Measurements from ENCODE around the gene TAGAP. TPM values are rescaled to one million over a fixed set of nuclear protein-coding genes. Genes with fewer than 3 reads are reported as not detected.
"Not testable (repeated sequence)": the region's sequence is repeated elsewhere in the genome, so short reads cannot be mapped to it uniquely, and the experiment has no call there.

The TAGAP gene
- total and polyA plus RNA-seq, 7 donors, result 0.06 to 1.2 (median 0.42) TPM

DNA sequence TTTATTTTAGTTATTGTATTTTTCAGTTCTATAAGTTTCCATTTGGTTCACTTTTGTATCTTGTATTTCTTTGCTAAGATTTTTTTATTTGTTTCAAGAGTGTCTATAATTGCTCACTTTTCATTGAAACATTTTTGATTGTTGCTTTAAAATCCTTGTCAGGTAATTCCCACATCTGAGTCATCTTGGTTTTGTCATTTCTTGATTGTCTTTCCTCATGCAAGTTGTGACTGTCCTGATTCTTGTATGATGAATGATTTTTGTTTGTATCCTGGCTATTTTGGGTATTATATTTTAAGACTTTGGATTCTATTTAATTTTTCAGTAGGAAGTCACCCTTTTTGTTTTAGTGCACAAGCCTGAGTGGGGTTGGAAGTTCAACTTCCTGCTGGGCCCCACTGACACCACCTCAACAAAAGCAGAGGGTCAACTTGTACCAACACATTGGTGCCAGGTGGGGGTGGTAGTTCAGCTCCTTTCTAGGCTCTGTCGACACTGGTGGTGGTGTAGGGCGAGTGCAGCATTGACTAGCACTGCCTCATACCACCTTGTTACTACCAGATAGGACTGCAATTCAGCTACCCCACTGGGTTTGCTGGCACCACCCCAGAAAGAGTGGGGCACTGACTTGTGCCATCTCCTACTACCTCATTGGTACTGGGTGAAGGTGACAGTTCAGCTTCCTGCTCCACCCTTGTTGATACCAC is 53.6 kb downstream of the TAGAP start:
- Histone ChIP-seq H3K27ac (no peak overlapping the region), H3K36me3 (ENCODE audit: insufficient read depth in 1 of 2, low read depth in 1 of 2) (no peaks in the 10 kb centered on the region), H3K27me3 (ENCODE audit: insufficient read depth in 3 of 3, low read length in 2 of 3) (no peaks in the 10 kb centered on the region), H3K9me3 (peaks cover 8% of the 10 kb centered on the region), H3K4me3 (no peak overlapping the region), H3K4me1 (no peaks in the 10 kb centered on the region)
- no peak for ATAC-seq
- TF ChIP-seq, protein P1, sequence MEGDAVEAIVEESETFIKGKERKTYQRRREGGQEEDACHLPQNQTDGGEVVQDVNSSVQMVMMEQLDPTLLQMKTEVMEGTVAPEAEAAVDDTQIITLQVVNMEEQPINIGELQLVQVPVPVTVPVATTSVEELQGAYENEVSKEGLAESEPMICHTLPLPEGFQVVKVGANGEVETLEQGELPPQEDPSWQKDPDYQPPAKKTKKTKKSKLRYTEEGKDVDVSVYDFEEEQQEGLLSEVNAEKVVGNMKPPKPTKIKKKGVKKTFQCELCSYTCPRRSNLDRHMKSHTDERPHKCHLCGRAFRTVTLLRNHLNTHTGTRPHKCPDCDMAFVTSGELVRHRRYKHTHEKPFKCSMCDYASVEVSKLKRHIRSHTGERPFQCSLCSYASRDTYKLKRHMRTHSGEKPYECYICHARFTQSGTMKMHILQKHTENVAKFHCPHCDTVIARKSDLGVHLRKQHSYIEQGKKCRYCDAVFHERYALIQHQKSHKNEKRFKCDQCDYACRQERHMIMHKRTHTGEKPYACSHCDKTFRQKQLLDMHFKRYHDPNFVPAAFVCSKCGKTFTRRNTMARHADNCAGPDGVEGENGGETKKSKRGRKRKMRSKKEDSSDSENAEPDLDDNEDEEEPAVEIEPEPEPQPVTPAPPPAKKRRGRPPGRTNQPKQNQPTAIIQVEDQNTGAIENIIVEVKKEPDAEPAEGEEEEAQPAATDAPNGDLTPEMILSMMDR (IDR thresholded peaks at IDR 0.05), result no peak
- intact Hi-C loops (cut with DNase I), result no loop called here
- no peak for DNase-seq
- WGBS, 3 donors, result 88 to 94% (median 93%) methylated on average over 2 of the region's 2 CpGs

DNA sequence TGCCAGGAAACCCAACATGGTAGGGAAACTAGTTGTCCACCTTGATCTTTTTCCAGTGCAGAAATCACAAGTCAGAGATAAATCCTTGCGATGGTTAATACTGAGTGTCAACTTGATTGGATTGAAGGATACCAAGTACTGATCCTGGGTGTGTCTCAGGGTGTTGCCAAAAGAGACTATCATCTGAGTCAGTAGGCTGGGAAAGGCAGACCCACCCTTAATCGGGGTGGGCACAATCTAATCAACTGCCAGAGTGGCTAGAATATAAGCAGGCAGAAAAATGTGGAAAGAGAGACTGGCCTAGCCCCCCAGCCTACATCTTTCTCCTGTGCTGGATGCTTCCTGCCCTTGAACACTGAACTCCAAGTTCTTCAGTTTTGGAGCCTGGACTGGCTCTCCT is 55.1 kb downstream of the TAGAP start:
- H3K4me3 ChIP-seq; H3K27me3 ChIP-seq (ENCODE audit: insufficient read depth in 3 of 3, low read length in 2 of 3); H3K36me3 ChIP-seq (ENCODE audit: insufficient read depth in 1 of 2, low read depth in 1 of 2); H3K9me3 ChIP-seq; intact Hi-C loops (cut with DNase I); ATAC-seq; DNase-seq; H3K4me1 ChIP-seq; H3K27ac ChIP-seq: not testable (repeated sequence)
- 93 to 100% (median 100%) methylated on average over 2 of the region's 2 CpGs for WGBS, 3 donors

DNA sequence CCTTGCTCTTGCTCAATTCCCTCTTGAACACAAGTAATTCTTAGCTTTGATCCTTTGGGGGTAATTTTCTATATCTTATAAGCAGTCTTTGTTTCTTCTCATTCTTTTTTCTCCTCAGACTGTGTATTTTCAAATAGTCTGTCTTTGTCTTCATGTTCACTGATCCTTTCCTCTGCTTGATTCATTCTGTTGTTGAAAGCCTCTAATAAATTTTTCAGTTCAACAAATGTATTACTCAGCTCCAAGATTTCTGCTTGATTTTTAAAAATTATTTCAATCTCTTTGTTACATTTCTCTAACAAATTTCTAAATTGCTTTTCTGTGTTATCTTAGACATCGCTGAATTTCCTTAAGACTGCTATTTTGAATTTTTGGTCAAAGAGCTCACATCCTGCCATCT is 56.3 kb downstream of the TAGAP start:
- TF ChIP-seq, protein P1 (IDR thresholded peaks at IDR 0.05), result no peak
- no peak overlapping the region for H3K27ac ChIP-seq
- H3K27me3 ChIP-seq (ENCODE audit: insufficient read depth in 3 of 3, low read length in 2 of 3), result no peaks in the 10 kb centered on the region
- ATAC-seq (no peak), DNase-seq (no peak)
- intact Hi-C loops (cut with DNase I), result no loop called here
- H3K9me3 ChIP-seq, result peaks cover 8% of the 10 kb centered on the region
- H3K4me1 ChIP-seq, result no peaks in the 10 kb centered on the region
- no peaks in the 10 kb centered on the region for H3K36me3 ChIP-seq (ENCODE audit: insufficient read depth in 1 of 2, low read depth in 1 of 2)
- 92 to 98% (median 97%) methylated on average over 1 of the region's 1 CpG for WGBS, 3 donors
- no peak overlapping the region for H3K4me3 ChIP-seq

DNA sequence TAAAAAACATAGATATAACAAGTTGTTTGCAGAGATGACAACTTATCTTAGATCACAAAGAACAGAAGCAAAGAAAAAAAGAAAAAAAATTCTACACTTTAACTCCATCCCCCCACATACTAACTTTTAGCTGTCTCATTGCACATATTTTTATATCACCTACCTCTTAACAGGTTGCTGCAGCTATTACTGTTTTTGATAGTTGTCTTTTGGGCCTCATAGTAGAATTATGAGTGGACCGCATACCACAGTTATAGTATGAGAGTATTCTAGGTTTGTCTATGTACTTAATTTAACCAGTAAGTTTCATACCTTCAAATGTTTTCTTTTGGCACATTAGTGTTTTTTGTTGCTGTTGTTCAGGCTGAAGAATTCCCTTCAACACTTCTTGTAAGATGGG is 57.1 kb downstream of the TAGAP start:
- Histone ChIP-seq H3K4me3 (no peak overlapping the region), H3K27me3 (ENCODE audit: insufficient read depth in 3 of 3, low read length in 2 of 3) (no peaks in the 10 kb centered on the region), H3K36me3 (ENCODE audit: insufficient read depth in 1 of 2, low read depth in 1 of 2) (peaks cover 0 to 4% of the 10 kb centered on the region in 2 donors), H3K9me3 (peaks cover 8% of the 10 kb centered on the region), H3K4me1 (no peaks in the 10 kb centered on the region), H3K27ac (no peak overlapping the region)
- DNase-seq (no peak), ATAC-seq (no peak)
- TF ChIP-seq, protein P1 (IDR thresholded peaks at IDR 0.05), result no peak
- WGBS, 3 donors, result 97 to 100% (median 98%) methylated on average over 1 of the region's 1 CpG
- intact Hi-C loops (cut with DNase I), result no loop called here

Other genes with a start within 250 kb of the TAGAP start
- 10 to 100 TPM; 25.9 to 61.7 (median 33.3) TPM for gene EZR, start 225.6 kb downstream of the TAGAP start, total RNA-seq
- gene EZR, start 225.6 kb downstream of the TAGAP start, polyA plus RNA-seq, result 10 to 100 TPM; 19.1 to 32.5 (median 30.9) TPM
- 1 to 10 TPM; 2.7 to 5.2 (median 4.0) TPM for gene RSPH3, start 44.8 kb downstream of the TAGAP start, total RNA-seq
- 1 to 10 TPM; 1.4 to 2.9 (median 2.7) TPM for gene RSPH3, start 44.8 kb downstream of the TAGAP start, polyA plus RNA-seq
- gene FNDC1, start 124.4 kb upstream of the TAGAP start, total RNA-seq, result under 1 TPM; 0.07 to 0.99 (median 0.65) TPM
- under 1 TPM; 0.06 to 0.29 (median 0.14) TPM for gene FNDC1, start 124.4 kb upstream of the TAGAP start, polyA plus RNA-seq

Data from psoas muscle (tissue), 8 donors.